G401 (cell line): ENCODE measurements around the gene SLC39A11. TPM values are rescaled to one million over a fixed set of nuclear protein-coding genes. Genes with fewer than 3 reads are reported as not detected.

Experiments
- DNase-seq: peaks from one replicate; pipeline ENCODE4 v3.0.0-alpha.2; 2015; ENCODE audit warnings: low spot score
- in situ Hi-C: cut with HindIII; loops from 2 replicates; pipeline ENCODE4 v1.10.0; 2016; ENCODE audit warnings: low sequenced_read_pairs, mixed read lengths
- total RNA-seq: library from RNA; depleted of rRNA; stranded (reverse); fragments of >200 nt; shearing (Covaris generic); gene quantifications from 2 replicates; pipeline ENCODE4 v1.2.3, GENCODE V29; 2014

Gene SLC39A11
- total RNA-seq, 1 experiment from 2014 or later: 4.1 TPM

GRCh38 chr17:72877348-72877747 is 215.1 kb downstream of the SLC39A11 start:
- DNase-seq: no peak
- in situ Hi-C loops: no loop called here

GRCh38 chr17:72876413-72876812 is 216.1 kb downstream of the SLC39A11 start:
- in situ Hi-C loops: no loop called here
- DNase-seq: no peak

- DNase-seq: no peak
- in situ Hi-C loops: no loop called here
Observed at GRCh38 chr17:72875361-72875760, 217.1 kb downstream of the SLC39A11 start.

GRCh38 chr17:72872396-72872795 is 220.1 kb downstream of the SLC39A11 start:
- in situ Hi-C loops: no loop called here

DNA sequence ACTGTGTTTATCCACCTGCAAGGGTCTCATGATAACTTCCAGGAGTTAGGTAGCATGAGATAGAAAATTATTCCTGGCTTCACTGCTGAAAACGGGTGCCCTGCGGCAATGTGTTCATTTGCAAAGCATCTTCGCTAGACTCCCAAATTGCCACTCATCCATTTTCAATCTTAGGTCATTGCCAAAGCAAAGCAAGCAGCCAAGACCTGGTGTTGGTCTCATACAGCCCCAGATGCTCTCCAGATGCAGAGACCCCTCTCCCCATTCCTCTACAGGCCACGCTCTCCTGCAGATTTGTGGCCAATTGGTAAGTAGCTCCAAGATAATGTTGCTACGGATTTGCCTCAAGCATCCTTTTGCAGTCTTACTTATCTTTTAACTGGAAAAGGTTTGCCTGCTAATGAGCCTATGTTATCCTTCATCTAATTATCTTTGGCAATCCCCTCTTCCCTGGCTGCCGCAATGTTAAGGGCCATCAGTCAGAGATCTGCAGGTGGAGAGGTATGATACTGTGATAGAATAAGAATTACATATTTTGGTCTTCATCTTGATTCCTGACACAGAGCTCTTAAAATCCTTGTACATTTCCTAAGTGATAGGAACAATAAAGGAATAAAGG is 222.0 kb downstream of the SLC39A11 start:
- in situ Hi-C loops: no loop called here
- DNase-seq: no peak

More at GRCh38 chr17:72872396-72872795, 220.1 kb downstream of the SLC39A11 start:
- DNase-seq: no peak

- DNase-seq: no peak
- in situ Hi-C loops: no loop called here
Observed at GRCh38 chr17:72869630-72870029, 222.9 kb downstream of the SLC39A11 start.

GRCh38 chr17:72865954-72866353 is 226.5 kb downstream of the SLC39A11 start:
- no peak for DNase-seq
- in situ Hi-C loops: no loop called here

GRCh38 chr17:72863526-72864211 is 228.8 kb downstream of the SLC39A11 start:
- in situ Hi-C loops: no loop called here
- no peak for DNase-seq

- no peak for DNase-seq
- in situ Hi-C loops: no loop called here
Observed at GRCh38 chr17:72862276-72862999, 230.1 kb downstream of the SLC39A11 start.

GRCh38 chr17:72861811-72862210 is 230.7 kb downstream of the SLC39A11 start:
- no peak for DNase-seq
- in situ Hi-C loops: no loop called here

DNA sequence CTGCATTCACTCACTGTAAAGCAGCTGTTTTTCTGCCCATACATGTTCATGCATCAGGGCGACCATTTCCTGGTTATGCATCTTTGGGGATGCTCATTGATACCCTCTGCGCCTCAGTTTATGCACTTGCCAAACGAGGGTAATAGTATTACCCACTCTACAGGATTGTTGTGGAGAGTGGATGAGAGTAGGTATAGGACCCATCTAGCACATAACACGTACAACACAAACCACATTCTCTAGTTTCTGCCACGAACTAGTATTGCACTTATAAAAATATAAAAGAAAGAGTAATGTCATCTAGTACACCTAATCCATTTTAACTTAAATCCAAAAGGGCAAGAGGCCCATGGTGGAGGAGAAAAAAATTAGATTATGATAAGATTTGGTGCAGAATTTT is 231.7 kb downstream of the SLC39A11 start:
- in situ Hi-C loops: no loop called here
- no peak for DNase-seq

GRCh38 chr17:72858826-72859495 is 233.5 kb downstream of the SLC39A11 start:
- DNase-seq: no peak
- in situ Hi-C loops: no loop called here

GRCh38 chr17:72853440-72854415 is 238.8 kb downstream of the SLC39A11 start:
- in situ Hi-C loops: no loop called here
- no peak for DNase-seq

GRCh38 chr17:72852277-72852938 is 240.1 kb downstream of the SLC39A11 start:
- in situ Hi-C loops: no loop called here
- no peak for DNase-seq

DNA sequence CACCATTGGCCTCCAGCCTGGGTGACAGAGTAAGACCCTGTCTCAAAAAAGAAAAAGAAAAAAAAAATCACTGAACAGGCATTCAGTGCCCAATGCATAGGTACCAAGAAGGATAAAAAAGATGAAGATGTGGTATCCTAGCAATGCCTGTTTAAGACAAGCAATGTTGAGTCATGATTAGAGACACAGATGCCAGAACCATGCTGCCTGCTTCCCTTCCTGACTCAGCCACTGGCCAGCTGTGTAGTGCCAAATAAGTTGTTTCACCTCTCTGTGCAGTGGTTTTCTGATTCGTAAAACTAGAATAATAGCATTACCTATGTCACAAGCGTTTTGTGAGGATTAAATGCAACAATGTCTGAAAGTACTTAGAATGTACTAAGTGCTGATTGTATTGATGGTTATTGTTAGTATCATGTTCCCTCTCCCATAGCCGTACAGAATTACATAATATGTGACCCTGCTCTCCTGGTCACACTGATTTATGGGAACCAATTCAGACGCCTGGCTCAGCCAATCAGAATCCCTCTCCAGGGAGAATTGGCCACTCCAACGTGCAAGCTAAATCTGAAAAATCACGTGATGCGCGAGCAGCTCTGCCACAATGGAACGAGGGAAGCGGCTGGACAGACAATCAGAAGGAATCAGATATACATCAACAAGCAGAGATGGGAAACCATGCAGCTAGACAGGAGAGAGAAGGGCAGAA is 241.9 kb downstream of the SLC39A11 start:
- in situ Hi-C loops: no loop called here

GRCh38 chr17:72846399-72846798 is 246.1 kb downstream of the SLC39A11 start:
- no peak for DNase-seq
- in situ Hi-C loops: no loop called here

More for the DNA sequence above, 241.9 kb downstream of the SLC39A11 start:
- DNase-seq: no peak

DNA sequence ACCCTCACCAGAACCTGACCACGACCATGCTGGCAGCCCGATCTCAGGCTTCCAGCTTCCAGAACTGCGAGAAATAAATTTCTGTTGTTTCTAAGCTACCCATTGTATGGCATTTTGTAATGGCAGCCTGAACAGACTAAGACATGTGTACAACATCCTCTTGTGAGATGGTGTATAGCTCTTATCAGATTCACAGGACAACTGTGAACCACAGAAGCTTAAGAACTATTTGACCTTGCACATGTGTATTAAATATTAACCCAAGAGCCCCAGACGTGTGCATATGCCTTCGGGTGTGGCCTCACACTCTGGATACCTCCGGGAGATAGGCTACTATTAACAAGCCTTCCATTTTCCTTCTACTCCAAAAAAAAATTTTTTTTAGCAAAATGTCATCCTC is 248.9 kb downstream of the SLC39A11 start:
- in situ Hi-C loops: no loop called here
- no peak for DNase-seq

DNA sequence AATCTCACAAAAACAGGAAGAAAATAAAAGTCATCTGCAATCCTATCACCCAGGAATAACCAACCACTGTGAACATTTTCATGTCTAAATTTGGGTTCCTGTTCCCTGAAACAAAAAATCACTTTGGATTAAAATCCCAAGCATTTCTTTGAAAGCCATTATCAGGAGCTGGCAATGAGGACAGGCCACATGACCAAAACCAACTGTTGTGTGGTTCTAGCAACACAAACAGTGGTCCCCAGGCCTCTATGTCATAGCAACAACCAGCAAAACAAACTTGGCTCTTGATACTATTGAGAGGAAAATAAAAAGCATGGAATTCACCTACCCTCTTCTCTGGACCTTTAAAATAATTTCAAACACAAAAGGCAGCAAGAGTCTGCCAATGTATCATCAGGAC is 252.5 kb downstream of the SLC39A11 start:
- in situ Hi-C loops: no loop called here
- DNase-seq: peak; percentile 1
